GM18868 (cell line): ENCODE data around the gene GSG1.

Source experiments
- ATAC-seq: cut with Tn5 transposase; IDR thresholded peaks from one replicate; pipeline ENCODE4 v1.9.1; 2021; ENCODE audit warnings: mild to moderate bottlenecking, moderate library complexity; ENCODE audit not compliant: unreplicated experiment

The GSG1 gene

DNA sequence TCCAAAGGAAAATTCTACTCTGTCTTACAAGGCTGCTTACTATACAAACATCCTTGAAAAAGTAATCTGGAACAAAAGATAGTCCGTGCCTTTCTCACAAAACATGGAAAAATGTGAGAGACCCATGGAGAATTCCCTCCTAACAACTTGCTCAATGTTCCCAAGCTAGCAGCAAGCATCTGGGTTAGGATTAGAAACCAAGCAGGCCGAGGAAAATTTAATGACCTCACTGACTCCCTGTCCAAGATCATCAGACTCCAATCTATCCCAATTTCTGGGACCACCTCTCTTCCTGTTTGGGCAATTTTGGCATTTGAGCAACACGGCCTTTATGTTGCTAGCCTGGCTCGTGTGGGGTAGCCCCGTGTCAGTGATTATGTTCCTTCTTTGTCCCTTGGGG lies 18.1 kb upstream of the GSG1 start:
- no peak for ATAC-seq

DNA sequence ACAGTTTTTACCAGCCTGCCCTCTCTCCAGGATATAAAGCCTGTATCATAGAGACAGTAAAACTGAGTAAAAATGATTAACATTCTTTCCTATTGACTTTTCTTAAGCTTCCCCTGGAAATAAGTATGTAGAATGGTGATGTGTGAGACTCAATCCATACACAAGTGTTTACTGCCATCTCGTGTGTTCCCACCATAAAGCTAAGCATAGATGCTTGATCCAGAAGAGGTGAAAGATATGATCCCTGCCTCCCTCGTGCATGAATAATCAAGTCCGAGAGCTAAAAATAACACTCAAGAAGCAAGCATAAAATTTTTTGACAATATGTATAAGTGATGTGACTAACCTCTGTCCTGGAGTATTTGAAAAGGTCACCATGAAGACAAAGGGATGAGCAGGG lies 16.9 kb upstream of the GSG1 start:
- ATAC-seq: no peak

DNA sequence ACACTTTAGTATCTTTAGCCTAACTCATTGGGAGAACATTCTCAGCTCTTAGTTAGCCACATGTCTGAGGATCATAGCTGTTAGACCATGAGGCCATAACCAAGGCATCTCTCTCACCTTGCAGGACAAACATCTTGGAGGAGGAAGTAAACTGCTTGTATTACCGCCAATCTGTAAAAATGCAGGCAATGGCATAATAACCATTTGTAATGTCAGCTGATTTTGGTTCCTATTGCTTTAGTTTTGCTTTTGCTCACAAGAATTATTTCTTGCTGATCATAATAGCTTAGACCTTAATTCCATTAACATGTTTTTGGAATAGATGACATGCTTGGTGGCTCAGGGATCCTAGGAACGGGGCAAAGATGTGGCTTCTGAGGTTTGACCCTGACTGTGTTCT lies 16.4 kb upstream of the GSG1 start:
- no peak for ATAC-seq

DNA sequence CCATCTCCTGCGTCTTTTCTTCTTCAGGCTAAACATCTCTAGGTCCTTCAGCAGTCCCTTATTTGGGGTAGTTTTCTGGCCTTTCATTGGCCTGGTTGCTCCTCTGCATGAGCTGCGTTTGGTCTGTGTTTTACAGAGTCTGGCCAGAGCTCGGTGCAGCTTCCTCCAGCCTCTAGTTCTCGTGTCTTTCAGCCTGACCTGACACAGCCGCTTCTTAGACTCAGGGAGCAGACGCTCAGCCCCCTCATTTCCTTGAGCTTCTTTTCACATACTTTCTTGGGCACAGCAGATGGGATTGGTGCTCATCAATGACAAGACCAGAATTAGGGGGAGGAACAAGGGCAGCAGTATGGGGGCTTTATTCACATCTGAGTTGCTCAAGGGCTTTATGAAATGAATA lies 13.6 kb upstream of the GSG1 start:
- ATAC-seq: no peak

DNA sequence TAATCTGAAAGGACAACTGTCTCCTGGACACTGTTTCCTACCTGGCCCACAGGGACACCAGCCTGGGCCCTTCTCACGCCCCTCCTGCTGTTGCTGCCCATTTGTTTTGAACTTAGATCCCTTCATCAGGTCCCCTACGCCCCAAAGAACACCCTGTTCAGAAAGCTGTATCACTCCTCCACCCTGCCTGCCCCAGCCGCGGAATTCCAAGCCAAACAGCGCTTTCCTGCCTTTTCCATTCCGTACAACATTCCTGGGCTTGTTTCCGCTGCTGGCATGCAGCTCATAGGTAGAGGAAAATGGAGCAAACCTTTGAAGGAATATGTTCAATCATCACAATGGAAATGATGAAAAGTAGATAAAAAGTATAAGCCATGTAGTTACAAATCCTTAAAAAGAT lies 12.8 kb upstream of the GSG1 start:
- ATAC-seq: no peak

GRCh38 chr12:13114251-13115052 lies 11.0 kb upstream of the GSG1 start:
- no peak for ATAC-seq

GRCh38 chr12:13112968-13113367 lies 9.5 kb upstream of the GSG1 start:
- no peak for ATAC-seq

DNA sequence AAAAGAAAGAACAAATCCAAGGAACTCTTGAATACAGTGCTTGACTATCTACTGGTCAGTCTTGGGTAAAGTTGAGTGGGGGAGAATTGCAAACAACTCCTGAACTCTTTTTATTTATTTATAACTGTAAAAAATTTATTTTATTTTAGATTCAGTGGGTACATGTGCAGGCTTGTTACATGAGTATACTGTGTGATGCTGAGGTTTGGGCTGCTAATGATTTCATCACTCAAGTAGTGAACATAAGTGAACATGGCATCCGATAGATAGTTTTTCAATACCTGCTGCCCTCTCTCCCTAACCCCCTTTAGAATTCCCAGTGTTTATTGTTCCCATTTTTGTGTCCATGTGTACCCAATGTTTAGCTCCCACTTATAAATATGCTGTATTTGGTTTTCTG lies 3.2 kb upstream of the GSG1 start:
- ATAC-seq: no peak

DNA sequence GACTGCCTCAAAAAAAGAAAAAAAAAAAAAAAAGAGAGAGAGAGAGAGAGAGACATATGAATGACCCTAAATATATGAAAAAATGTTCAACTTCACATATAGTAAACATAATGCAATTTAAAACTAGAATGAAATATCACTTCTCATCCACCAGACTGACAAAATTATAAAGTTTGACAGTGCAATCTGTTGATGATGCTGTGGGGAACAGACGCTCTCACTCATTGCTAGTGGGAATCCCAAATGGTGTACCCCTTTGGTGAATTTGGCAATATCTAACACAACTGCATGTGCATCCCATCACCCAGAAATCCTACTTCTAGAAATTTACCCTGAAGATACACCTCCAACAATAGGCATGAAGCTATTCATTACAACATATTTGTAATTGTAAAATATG lies 2.3 kb upstream of the GSG1 start:
- ATAC-seq: no peak

DNA sequence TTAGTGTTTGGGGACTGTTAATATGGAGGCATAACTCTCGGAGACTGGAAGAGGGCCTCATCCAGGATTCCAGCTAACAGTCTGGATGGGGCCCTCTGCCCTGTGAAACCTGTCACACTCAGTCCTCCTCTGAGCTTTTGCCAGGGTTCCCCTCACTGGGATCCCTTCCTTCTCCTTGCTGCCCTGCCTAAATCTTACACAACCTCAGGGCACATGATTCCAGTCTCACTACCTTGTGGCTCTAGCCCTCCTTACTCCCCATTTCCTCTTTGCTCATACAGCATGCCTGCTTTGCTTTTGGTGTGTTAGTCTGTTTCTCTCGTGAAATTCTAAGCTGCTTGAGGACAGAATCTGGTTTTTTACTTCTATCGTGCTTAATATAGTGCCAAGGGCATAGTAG lies 942 bp upstream of the GSG1 start:
- ATAC-seq: no peak

DNA sequence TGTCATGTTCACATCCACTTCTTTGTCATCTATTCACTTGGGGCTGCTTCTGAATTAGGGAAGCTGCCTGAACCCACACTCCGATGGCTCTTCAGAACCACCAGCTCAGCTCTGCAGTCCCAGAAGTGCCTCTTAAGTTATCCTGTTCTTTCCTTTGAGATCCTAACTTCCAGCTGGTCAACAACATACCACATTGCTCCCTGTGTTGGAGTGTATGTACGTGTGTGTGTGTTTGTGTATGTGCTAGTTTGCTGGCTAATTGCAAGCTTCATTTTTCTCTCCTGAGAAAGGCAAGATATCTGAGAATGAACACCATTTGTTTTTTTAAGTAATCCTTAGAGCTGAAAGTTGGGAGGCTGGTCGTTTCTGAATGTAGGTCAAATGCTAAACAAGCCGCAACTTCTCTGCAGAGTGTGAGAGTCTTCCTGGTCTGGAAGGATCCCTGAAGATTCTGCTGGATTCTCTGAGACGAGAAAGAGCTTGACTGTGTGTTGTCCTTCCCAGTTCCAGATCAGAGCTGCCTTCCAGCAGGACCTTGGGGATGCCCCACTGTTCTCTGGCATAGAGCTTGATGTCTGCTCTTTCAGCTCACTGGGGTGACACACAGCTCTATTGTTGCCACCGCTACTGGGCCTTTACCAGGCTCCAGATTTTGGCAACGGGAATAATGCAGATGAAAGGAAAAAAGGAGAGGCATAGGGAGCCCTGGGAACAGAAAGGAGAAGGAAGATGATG lies 839 bp downstream of the GSG1 start:
- ATAC-seq: no peak

DNA sequence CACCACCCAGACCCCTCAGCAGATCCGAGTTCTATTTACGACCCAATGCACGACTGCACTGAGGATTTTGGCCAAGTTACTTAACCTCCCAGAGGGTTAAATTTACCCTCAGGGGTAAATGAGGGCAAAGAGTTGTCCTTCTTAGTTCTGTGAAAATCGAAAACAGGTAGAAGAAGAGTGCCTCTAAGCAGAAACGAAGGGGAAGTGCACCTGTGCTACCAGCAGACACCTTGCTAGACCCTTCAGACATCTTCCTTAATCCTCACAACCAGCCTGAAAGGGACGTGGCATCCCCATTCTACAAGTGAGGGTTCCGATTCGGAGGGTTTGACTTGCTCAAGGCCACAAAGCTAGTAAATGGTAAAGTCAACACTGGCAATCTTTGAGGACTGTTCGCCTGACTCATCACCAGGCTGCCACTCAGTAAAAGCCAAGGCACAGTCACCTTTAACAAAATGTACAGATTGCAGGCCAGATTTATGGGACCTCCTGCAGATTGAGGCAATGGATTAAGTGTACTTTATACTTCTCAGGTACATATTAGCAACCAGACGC lies 1.6 kb downstream of the GSG1 start:
- ATAC-seq: no peak

DNA sequence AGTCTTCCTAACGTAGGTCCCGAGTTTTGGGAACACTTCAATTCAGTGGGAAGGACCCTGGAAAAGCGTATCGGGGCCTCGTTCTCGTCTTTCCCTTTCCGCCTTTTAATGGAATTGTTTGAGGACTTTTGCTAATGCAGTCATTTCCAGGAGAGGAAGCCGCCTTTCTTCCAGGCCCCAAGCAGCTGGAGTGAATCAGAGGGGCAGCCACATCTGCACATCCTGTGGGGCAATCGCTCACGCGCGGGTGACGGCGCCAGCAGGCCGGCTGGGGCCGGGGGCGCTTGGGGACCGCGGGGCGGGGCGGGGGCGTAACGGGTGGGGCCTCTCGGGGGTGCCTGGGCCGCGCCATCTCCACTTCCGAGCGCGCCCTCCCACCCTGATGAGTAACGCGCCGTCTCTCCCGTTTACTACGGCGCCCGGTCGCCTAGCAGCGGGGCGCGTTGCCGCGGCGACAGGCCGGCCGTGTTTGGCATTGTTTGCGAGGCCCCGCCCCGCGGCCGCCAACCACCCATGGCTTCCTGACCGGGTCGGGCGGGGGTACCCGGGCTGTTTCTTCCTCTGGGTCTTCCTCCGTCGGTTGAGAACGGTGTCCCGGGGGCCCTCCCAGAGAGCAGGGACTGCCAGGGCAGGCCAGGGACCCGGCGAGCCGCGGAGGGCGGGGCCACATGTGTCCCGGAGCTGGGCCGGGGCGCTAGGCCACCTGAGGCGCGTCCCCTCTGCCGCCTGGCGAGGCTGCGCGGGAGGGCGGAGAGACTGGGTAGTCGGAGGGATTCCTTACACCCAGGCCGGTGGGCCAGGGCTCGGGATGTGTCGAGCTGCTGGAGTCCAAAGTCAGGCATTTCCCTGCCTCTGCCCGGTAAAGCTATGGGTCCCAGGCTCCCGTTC lies 2.3 kb downstream of the GSG1 start:
- peak; percentile 83 for ATAC-seq

- no peak for ATAC-seq
Measured at GRCh38 chr12:13100605-13100881, 2.9 kb downstream of the GSG1 start.

DNA sequence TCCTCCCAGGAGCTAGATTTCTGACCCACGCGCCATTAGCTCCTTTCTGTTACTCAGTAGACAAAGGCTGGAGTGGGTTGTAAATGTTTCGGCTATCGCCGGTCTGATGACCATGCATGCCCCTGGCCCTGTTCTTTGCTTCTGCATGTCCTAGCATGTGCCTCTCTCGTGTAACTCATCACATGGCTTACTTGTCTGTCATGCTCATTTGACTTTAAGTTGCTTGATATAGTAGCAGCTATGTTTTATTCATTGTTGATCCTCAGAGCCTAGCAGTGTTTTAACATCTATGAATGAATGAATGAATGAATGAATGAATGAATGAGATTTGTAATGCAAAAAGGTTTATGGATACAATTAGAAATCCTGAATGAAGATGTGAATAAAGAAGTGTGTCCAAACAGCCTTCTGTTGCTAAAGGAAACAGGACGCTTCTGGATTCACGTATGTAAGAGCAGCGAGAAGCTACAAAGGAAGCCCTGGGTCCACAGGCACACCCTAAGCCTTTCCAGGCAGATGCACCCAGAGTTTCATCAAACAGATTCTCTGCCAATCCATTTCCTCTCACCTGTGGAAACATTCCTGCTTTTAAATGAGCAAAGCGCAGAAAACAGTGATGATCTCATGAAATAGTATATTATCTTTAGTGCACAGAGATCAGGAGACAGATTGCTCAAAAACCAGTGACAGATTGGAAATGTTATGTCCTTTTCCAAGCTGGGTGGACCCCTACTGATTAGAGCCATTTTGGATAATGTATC lies 3.4 kb downstream of the GSG1 start:
- ATAC-seq: no peak

DNA sequence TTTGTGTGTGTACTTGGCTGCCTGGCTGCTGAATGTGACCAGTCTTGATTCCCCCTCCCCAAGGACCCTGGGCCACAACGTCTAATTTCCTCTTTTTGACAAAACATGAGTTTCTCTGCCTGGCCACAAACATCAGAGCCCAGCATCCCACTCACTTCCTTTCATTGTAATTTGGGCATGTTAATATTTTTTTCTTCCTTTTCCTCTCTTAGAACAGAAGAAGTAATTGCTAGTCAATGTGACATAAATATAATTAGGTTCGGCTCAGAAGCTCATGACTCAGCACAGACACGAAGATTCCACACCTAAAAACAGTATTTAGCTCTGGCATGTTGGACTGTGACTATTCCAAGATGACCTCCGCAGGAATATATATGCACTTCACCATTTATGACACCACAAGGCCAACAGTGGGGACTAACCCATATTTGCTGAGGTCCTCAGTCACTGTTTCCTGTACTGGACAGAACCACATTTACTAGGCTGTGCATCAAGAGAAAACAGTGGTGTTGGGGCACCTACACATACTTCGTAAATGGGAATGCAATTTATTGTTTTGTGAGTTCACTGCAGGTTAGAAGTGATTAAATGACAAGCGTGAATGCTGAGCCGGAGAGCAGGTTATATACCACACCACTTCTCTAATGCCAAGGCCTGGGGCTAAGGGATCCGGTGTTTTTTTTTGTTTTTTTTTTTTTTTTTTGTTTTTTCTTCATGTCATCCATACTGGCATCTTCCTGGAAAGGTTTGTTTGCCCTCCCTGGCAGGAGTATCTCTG lies 4.2 kb downstream of the GSG1 start:
- ATAC-seq: no peak

- ATAC-seq: no peak
Measured at GRCh38 chr12:13097491-13098011, 5.9 kb downstream of the GSG1 start.

DNA sequence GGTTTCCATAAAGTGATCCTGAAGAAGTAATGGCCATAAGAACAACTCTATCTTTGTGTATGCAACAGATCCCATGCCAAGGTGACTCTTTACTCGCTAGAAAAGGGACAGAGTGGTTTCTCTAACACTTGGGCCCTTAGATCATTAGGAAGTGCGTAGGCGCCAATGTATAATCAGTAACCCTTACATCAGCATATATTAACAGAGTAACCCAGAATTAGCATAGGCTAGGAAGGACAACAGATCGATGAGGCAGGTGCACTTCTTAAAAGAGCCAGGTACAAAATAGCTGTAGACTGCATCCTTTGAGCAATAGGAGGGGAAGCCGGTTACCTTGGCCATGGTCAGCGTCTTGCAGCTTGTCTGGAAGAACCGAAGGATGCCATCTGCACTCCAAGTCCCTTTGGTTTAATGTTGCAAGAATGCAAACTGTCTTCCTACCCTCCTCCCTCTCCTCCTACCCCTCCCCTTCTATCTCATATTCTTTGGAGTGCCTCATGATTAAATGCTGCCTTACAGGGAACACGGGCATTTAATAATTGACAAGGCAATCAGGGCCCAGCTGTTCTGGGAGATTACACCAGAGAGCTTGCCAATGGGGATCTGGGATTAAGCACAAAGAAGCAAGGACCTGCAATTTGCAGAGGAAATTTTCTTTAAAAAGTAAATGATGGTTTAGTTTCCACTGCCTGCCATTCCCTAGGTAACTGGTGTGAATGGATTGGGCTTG lies 8.0 kb downstream of the GSG1 start:
- no peak for ATAC-seq

DNA sequence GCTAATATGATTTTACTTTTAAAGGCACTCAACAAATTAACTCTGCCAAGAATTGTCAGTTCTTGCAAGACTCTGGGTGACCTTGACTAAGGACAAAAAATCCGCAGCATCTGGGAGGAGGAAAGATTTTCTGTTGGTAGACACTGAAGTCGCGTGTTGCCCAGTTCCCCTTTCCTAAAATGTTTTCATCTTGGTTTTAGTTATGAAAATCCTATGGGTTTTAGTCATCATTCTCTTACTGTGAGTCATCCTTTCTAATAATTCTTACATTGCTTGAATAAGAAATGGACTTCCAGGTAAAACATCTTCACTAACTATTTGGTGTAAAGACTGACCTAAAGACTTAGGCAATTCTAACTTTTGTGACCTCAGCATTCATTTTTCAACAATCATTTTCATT lies 9.1 kb downstream of the GSG1 start:
- peak; percentile 68 for ATAC-seq
